BE2C (cell line): ENCODE data around the gene FMNL2.

ENCODE experiments used
- DNase-seq: peaks from one replicate; pipeline ENCODE4 v3.0.0-alpha.2; 2020
- H3K27me3 ChIP-seq: fragments of 250-450 bp; sonication (Bioruptor Pico); 2 replicates; pipeline ENCODE4 v1.5.1; 2020; ENCODE audit warnings: mild to moderate bottlenecking
- H3K36me3 ChIP-seq: fragments of 250-450 bp; sonication (Bioruptor Pico); 2 replicates; pipeline ENCODE4 v1.5.1; 2020; ENCODE audit warnings: mild to moderate bottlenecking
- H3K4me1 ChIP-seq: fragments of 250-450 bp; sonication (Bioruptor Pico); 2 replicates; pipeline ENCODE4 v1.5.1; 2020
- H3K4me3 ChIP-seq: 2 replicates; pipeline ENCODE4 v1.5.1; 2011; ENCODE audit warnings: low read depth, low read length
- H3K9me3 ChIP-seq: fragments of 250-450 bp; sonication (Bioruptor Pico); 2 replicates; pipeline ENCODE4 v1.5.1; 2020
- CTCF ChIP-seq: IDR thresholded peaks from 2 replicates; pipeline ENCODE4 v1.5.1; 2012; ENCODE audit warnings: mild to moderate bottlenecking, low read depth, low read length

The FMNL2 gene

GRCh38 chr2:152603166-152603565 lies 268.2 kb downstream of the FMNL2 start:
- no peaks in the 10 kb centered on the region for H3K4me1 ChIP-seq
- no peaks in the 10 kb centered on the region for H3K27me3 ChIP-seq
- DNase-seq, result no peak
- no peak overlapping the region for H3K4me3 ChIP-seq
- H3K36me3 ChIP-seq, result no peaks in the 10 kb centered on the region
- TF ChIP-seq CTCF, result no peak
- no peaks in the 10 kb centered on the region for H3K9me3 ChIP-seq

DNA sequence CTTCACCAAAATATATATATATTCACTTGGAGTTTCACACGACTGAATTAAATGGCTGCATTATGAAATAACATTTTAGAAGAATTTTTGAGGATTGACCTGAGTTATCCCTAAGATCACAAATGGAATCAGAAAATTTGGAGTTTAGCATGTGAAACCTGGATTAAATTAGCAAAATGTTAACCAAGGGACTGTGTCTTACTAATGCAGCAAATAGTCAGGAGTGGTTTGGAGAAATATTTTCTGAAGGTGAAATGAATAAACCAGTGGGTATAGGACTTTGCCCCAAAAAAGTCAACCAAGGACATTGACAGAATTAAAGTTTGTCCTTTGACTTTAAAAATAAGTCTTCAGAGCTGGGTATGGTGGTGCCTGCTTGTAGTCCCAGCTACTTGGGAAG lies 271.1 kb downstream of the FMNL2 start:
- DNase-seq, result no peak
- Histone ChIP-seq H3K4me3 (no peak overlapping the region), H3K36me3 (no peaks in the 10 kb centered on the region), H3K9me3 (no peaks in the 10 kb centered on the region), H3K27me3 (no peaks in the 10 kb centered on the region), H3K4me1 (no peaks in the 10 kb centered on the region)
- TF ChIP-seq CTCF, result no peak

GRCh38 chr2:152606941-152607340 lies 272.0 kb downstream of the FMNL2 start:
- TF ChIP-seq CTCF, result no peak
- Histone ChIP-seq H3K27me3 (no peaks in the 10 kb centered on the region), H3K9me3 (no peaks in the 10 kb centered on the region), H3K4me1 (no peaks in the 10 kb centered on the region), H3K36me3 (no peaks in the 10 kb centered on the region), H3K4me3 (no peak overlapping the region)
- no peak for DNase-seq

- Histone ChIP-seq H3K4me1 (no peaks in the 10 kb centered on the region), H3K27me3 (no peaks in the 10 kb centered on the region), H3K36me3 (no peaks in the 10 kb centered on the region), H3K9me3 (no peaks in the 10 kb centered on the region), H3K4me3 (no peak overlapping the region)
- DNase-seq, result no peak
- TF ChIP-seq CTCF, result no peak
Measured at GRCh38 chr2:152607793-152608300, 272.9 kb downstream of the FMNL2 start.

- no peaks in the 10 kb centered on the region for H3K27me3 ChIP-seq
- H3K36me3 ChIP-seq, result no peaks in the 10 kb centered on the region
- no peaks in the 10 kb centered on the region for H3K9me3 ChIP-seq
- no peaks in the 10 kb centered on the region for H3K4me1 ChIP-seq
- no peak for TF ChIP-seq CTCF
- no peak for DNase-seq
- no peak overlapping the region for H3K4me3 ChIP-seq
Measured at GRCh38 chr2:152609154-152609553, 274.2 kb downstream of the FMNL2 start.

GRCh38 chr2:152609699-152610098 lies 274.7 kb downstream of the FMNL2 start:
- no peaks in the 10 kb centered on the region for H3K9me3 ChIP-seq
- no peaks in the 10 kb centered on the region for H3K27me3 ChIP-seq
- H3K36me3 ChIP-seq, result no peaks in the 10 kb centered on the region
- H3K4me1 ChIP-seq, result no peaks in the 10 kb centered on the region
- DNase-seq, result no peak
- no peak for TF ChIP-seq CTCF
- H3K4me3 ChIP-seq, result no peak overlapping the region
